Glutamatergic neuron (in vitro differentiated cells): ENCODE measurements around the gene TIMM44. TPM values are rescaled to one million over a fixed set of nuclear protein-coding genes. Genes with fewer than 3 reads are reported as not detected.

Experiments
- DNase-seq: peaks from one replicate; pipeline ENCODE4 v3.0.0; 2022
- H3K27ac Mint-ChIP-seq: one replicate; pipeline ENCODE4 v1.8.0; 2020; ENCODE audit warnings: mild to moderate bottlenecking, mixed read lengths, inconsistent platforms; ENCODE audit not compliant: unreplicated experiment
- H3K27me3 Mint-ChIP-seq: one replicate; pipeline ENCODE4 v1.8.0; 2020; ENCODE audit warnings: mild to moderate bottlenecking, moderate library complexity, mixed read lengths, inconsistent platforms; ENCODE audit not compliant: unreplicated experiment
- H3K36me3 Mint-ChIP-seq: one replicate; pipeline ENCODE4 v1.8.0; 2020; ENCODE audit warnings: mild to moderate bottlenecking, mixed read lengths, inconsistent platforms; ENCODE audit not compliant: unreplicated experiment
- H3K4me1 Mint-ChIP-seq: one replicate; pipeline ENCODE4 v1.8.0; 2020; ENCODE audit warnings: mild to moderate bottlenecking, low read depth, mixed read lengths, inconsistent platforms; ENCODE audit not compliant: unreplicated experiment
- H3K4me3 Mint-ChIP-seq: one replicate; pipeline ENCODE4 v1.8.0; 2020; ENCODE audit warnings: mild to moderate bottlenecking, mixed read lengths, inconsistent platforms; ENCODE audit not compliant: unreplicated experiment
- H3K9me3 Mint-ChIP-seq: one replicate; pipeline ENCODE4 v1.8.0; 2020; ENCODE audit warnings: mild to moderate bottlenecking, moderate library complexity, mixed read lengths, inconsistent platforms; ENCODE audit not compliant: unreplicated experiment
- total RNA-seq: library from RNA; stranded (reverse); fragmentation: NEBNext Ultra II Directional; extraction: Animal tissue kit (Norgen Biotek cat#: 25700); gene quantifications from one replicate; pipeline ENCODE4 v1.2.1, GENCODE V29; 2021; ENCODE audit not compliant: unreplicated experiment
- TF ChIP-seq, protein P1 (sequence below): fragments of 200-600 bp; sonication (generic); IDR thresholded peaks from one replicate; pipeline ENCODE4 v1.5.0; 2021; ENCODE audit not compliant: partially characterized antibody, unreplicated experiment

TIMM44 gene
- total RNA-seq, 1 donor from 2014 or later: 109 TPM

DNA sequence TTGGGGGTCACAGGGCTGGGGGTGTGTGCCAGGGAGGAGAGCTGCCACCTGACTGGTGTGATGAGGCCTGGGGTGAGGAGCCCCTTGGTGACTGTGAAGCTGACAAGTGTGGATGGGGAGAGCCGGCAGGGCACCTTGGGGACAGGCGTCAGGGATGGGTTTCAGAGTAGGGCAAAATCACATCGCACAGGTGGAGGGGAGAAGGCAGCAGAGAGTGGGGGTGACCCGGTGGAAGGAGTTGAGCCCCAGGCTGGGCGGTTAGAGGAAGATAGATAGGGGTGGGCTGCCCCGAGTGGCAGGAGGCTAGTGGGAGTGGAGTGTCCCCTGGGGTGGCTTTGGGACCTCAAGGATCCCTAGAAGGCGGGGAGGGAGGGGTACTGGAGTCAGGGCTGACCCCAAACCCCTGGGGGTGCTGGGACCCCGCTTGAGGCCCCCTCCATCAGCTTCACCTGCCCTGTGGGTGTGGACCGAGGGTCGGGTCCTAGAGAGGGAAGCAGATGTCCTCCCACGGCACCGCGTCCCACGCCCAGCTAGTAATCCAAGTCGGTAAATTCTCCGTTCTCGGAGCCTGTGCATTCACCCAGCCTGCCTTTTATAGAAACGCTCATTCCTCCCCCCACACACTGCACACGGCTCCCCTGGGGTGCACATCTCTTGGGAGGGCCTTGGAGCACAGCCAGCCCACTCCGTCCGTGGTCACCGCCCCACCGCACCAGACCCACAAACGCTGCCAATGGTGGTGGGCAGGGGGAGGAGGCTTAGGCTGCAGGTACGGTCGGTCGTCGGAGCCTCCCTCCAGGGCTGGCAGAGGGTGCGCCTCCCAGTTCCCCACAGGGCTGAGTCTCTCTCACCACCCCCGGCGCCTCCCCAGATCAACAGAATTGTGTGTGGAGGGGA is 19.9 kb downstream of the TIMM44 start:
- H3K27ac Mint-ChIP-seq: peak overlapping the region; percentile 26
- TF ChIP-seq, protein P1, sequence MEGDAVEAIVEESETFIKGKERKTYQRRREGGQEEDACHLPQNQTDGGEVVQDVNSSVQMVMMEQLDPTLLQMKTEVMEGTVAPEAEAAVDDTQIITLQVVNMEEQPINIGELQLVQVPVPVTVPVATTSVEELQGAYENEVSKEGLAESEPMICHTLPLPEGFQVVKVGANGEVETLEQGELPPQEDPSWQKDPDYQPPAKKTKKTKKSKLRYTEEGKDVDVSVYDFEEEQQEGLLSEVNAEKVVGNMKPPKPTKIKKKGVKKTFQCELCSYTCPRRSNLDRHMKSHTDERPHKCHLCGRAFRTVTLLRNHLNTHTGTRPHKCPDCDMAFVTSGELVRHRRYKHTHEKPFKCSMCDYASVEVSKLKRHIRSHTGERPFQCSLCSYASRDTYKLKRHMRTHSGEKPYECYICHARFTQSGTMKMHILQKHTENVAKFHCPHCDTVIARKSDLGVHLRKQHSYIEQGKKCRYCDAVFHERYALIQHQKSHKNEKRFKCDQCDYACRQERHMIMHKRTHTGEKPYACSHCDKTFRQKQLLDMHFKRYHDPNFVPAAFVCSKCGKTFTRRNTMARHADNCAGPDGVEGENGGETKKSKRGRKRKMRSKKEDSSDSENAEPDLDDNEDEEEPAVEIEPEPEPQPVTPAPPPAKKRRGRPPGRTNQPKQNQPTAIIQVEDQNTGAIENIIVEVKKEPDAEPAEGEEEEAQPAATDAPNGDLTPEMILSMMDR: no peak
- H3K9me3 Mint-ChIP-seq: peaks cover 17% of the 10 kb centered on the region
- peaks cover 18% of the 10 kb centered on the region for H3K27me3 Mint-ChIP-seq
- no peaks in the 10 kb centered on the region for H3K36me3 Mint-ChIP-seq
- peaks cover 6% of the 10 kb centered on the region for H3K4me1 Mint-ChIP-seq
- no peak for DNase-seq
- peak overlapping the region; percentile 15 for H3K4me3 Mint-ChIP-seq

DNA sequence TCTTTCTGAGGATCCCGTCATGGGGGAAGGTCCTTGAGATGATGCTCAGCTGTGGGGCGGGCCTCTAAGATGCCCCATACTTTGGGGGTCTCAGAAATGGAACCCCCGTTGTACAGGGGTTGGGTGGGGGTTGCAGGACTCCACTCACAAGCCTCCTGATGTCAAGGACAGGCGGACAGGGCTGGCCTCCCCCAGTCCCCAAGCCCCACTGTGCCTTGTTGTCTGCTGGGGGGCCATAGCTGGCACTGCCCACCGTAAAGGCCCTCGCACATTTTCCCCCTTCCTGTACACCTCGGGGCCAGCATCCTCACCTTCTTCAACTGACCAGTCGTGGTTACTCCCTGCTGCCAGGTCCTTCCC is 20.6 kb downstream of the TIMM44 start:
- H3K4me3 Mint-ChIP-seq: no peak overlapping the region
- H3K27ac Mint-ChIP-seq: peak overlapping the region; percentile 26

DNA sequence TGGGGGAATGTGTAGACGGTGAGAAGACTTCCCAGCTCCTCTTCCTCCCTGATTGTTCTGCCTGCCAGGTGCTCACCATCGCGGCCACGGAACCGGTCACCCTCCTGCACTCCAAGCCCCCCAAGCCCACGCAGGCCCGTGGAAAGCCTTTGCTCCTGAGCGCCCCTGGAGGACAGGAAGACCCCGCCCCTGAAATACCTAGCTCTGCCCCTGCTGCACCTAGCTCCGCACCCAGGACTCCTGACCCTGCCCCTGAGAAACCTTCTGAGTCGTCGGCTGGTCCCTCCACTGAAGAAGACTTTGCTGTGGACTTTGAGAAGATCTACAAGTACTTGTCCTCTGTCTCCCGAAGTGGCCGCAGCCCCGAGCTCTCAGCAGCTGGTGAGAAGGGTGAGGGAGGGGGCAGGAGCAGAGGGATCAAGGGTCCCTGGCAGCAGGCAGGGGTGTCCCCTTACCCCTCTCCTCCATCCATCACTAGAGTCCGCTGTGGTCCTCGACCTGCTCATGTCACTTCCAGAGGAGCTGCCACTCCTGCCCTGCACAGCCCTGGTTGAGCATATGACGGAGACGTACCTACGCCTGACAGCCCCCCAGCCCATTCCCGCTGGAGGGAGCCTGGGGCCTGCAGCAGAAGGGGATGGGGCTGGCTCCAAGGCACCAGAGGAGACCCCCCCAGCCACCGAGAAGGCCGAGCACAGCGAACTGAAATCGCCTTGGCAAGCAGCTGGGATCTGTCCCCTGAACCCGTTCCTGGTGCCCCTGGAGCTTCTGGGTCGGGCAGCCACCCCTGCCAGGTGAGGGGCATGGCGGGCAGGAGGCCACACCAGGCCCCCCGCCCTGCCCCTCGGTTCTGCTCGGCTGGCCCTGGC is 21.3 kb downstream of the TIMM44 start:
- Mint-ChIP-seq H3K27ac (no peak overlapping the region), H3K4me3 (no peak overlapping the region)

More for the DNA sequence above, 20.6 kb downstream of the TIMM44 start:
- TF ChIP-seq, protein P1: no peak
- Mint-ChIP-seq H3K27me3 (peaks cover 19% of the 10 kb centered on the region), H3K36me3 (no peaks in the 10 kb centered on the region), H3K4me1 (peaks cover 3% of the 10 kb centered on the region), H3K9me3 (peaks cover 17% of the 10 kb centered on the region)
- no peak for DNase-seq

DNA sequence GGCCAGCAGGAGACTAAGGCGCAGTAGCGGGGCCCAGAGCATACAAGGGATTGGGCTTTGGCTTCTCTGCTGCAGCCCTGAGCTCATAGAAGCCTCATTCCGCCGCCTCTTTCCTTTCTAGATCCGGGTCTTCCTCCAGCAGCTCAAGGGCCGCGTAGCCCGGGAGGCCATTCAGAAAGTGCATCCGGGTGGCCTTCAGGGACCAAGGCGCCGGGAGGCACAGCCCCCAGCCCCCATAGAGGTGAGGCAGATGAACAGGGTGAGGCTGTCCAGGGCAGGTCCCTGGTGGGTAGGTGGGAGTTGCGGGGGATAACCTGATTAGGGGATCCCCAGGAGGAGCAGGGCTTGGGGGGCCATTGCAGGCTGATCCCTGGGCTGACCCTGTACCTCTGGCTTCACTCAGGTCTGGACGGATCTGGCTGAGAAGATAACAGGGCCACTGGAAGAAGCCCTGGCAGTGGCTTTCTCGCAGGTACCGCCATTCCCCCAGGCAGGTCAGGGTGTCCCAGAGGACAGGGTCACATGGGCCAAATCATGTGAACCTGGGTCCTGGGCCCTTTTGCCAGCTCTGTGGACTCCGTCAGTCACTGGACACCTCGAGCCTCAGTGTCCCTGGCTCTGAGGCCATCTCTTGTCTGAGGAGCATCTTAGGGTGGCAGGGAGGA is 22.0 kb downstream of the TIMM44 start:
- TF ChIP-seq, protein P1: no peak
- no peaks in the 10 kb centered on the region for H3K36me3 Mint-ChIP-seq
- H3K27ac Mint-ChIP-seq: no peak overlapping the region
- H3K9me3 Mint-ChIP-seq: peaks cover 12% of the 10 kb centered on the region
- H3K27me3 Mint-ChIP-seq: peaks cover 21% of the 10 kb centered on the region
- H3K4me1 Mint-ChIP-seq: peaks cover 4% of the 10 kb centered on the region
- peak overlapping the region; percentile 87 for H3K4me3 Mint-ChIP-seq
- DNase-seq: peak; percentile 31

More for the DNA sequence above, 21.3 kb downstream of the TIMM44 start:
- TF ChIP-seq, protein P1: no peak
- DNase-seq: peak; percentile 15
- Mint-ChIP-seq H3K36me3 (no peaks in the 10 kb centered on the region), H3K27me3 (peaks cover 19% of the 10 kb centered on the region), H3K4me1 (peaks cover 3% of the 10 kb centered on the region), H3K9me3 (peaks cover 14% of the 10 kb centered on the region)
